Measurements from ENCODE around the gene SELENOV.
"Not testable (repeated sequence)": the region's sequence is repeated elsewhere in the genome, so short reads cannot be mapped to it uniquely, and the experiment has no call there.

The SELENOV gene

GRCh38 chr19:39514840-39515550 lies at the start of gene SELENOV:
SELENOV (plus strand) TSS chr19:39515139; CDS start chr19:39515213, 74 bp downstream.
- no peak for DNase-seq (ENCODE audit: low read depth in 2 of 2)

- DNase-seq (ENCODE audit: low read depth in 2 of 2), result no peak
Measured at GRCh38 chr19:39465956-39466747, 48.8 kb upstream of the SELENOV start.

- DNase-seq (ENCODE audit: low read depth in 2 of 2), result no peak
Measured at GRCh38 chr19:39467941-39468340, 47.0 kb upstream of the SELENOV start.

DNA sequence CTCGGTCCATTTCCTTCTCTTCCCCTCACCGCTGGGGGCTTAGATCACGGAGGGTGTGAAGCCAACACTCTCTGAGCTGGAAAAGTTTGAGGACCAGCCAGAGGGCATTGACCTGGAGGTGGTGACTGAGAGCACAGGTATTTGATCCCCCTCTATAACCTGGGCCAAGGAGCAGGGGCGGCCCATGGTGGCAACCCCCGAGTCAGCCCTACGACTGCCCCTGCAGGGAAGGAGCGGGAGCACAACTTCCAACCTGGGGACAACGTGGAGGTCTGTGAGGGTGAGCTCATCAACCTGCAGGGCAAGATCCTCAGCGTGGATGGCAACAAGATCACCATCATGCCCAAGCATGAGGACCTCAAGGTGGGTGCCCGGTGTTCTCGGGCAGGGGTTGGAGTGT lies 45.9 kb upstream of the SELENOV start:
- DNase-seq (ENCODE audit: low read depth in 2 of 2), result no peak

DNA sequence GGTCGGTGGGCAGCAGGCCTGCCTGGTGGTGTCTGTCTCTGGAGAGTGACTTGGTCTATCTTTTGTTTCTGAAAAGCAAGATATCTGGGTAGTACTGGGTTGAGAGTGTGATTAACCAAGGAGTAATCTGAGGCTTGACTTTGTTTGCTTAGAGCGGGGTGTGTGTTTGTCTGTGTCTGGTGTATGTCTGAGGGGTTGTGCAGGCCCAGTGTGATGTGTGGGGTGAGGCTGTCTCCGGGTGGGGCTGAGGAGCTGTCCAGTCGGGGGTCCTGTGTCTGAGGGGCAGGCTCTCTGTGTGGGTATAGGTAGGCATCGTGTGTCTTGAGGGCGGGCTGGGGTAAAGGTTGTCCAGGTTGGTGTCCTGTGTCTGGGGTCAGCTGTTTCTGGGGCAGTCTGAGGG lies 45.4 kb upstream of the SELENOV start:
- no peak for DNase-seq (ENCODE audit: low read depth in 2 of 2)

GRCh38 chr19:39470724-39471339 lies 44.1 kb upstream of the SELENOV start:
- no peak for DNase-seq (ENCODE audit: low read depth in 2 of 2)

GRCh38 chr19:39471756-39472536 lies 43.0 kb upstream of the SELENOV start:
- no peak for DNase-seq (ENCODE audit: low read depth in 2 of 2)

GRCh38 chr19:39472746-39473442 lies 42.0 kb upstream of the SELENOV start:
- DNase-seq (ENCODE audit: low read depth in 2 of 2), result no peak

- no peak for DNase-seq (ENCODE audit: low read depth in 2 of 2)
Measured at GRCh38 chr19:39473443-39473960, 41.4 kb upstream of the SELENOV start.

GRCh38 chr19:39474139-39474620 lies 40.8 kb upstream of the SELENOV start:
- DNase-seq (ENCODE audit: low read depth in 2 of 2), result peak; percentile 76 to 77

DNA sequence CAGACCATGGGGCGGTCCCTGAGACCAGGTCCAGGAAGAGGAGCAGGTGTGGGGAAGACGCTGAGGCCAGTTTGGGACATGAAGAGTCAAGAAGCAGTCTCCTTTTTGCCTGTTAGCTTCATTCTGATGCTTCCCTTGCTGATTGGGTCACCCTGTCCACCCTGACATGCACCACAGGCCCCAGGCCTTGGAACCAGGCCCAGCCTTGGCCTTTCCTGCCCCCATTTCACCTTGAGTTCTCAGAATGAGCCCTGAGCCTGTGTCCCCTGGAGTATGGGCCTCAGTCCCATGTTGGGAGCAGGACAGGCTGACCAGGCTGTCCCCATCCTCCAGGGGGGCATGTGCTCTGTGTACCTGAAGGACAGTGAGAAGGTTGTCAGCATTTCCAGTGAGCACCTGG lies 39.2 kb upstream of the SELENOV start:
- DNase-seq (ENCODE audit: low read depth in 2 of 2), result no peak

- not testable (repeated sequence) for DNase-seq (ENCODE audit: low read depth in 2 of 2)
Measured at GRCh38 chr19:39479319-39479801, 35.6 kb upstream of the SELENOV start.

- DNase-seq (ENCODE audit: low read depth in 2 of 2), result no peak
Measured at GRCh38 chr19:39479916-39480315, 35.0 kb upstream of the SELENOV start.

GRCh38 chr19:39480337-39481228 lies 34.4 kb upstream of the SELENOV start, which contains the start of gene TIMM50:
TIMM50 (plus strand) TSS chr19:39480838; CDS start chr19:39480854, 16 bp downstream.
- peak; percentile 96 to 99 for DNase-seq (ENCODE audit: low read depth in 2 of 2)

GRCh38 chr19:39481229-39481545 lies 33.8 kb upstream of the SELENOV start:
- DNase-seq (ENCODE audit: low read depth in 2 of 2), result no peak

GRCh38 chr19:39481676-39482075 lies 33.3 kb upstream of the SELENOV start:
- DNase-seq (ENCODE audit: low read depth in 2 of 2), result no peak

DNA sequence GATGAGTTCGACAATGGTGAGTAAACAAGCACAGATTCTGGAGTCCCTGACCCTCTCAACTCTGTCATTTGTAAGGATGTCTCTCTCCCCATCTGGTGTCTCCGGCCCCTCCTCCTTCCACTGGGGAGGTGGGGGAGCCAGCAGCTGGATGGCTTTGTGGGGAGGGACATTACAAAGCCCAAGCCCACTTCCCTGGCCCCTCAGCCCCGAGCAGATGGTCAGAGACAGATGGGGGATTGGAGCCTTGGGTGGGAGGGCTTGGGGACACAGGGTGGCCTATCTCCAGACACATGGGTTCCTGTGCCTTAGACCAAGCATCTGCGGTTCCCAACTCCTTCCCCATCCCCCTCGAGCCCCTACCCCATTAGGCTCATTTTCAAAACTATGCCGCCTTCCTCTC lies 31.8 kb upstream of the SELENOV start:
- DNase-seq (ENCODE audit: low read depth in 2 of 2), result no peak

DNA sequence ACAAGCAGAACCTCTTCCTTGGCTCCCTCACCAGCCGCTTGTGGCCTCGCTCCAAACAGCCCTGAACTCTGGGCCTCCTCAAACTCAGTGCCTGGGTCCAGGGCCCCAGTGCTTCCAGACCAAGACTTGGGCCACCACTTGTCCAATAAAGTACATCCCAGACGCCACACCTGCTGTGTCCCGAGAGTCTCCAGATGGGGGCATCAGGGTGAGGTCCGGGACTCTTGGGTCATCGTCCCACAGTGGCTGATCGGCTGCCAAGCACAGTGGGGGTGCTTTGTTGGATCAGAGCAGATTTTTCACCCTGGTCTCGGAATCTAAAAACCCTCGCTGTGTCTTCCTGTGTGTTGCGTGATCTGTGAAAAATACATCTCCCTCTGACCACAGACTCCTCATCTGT lies 25.2 kb upstream of the SELENOV start:
- no peak for DNase-seq (ENCODE audit: low read depth in 2 of 2)

GRCh38 chr19:39492225-39492624 lies 22.7 kb upstream of the SELENOV start:
- DNase-seq (ENCODE audit: low read depth in 2 of 2), result no peak

GRCh38 chr19:39492788-39493187 lies 22.2 kb upstream of the SELENOV start:
- DNase-seq (ENCODE audit: low read depth in 2 of 2), result no peak

Data from stimulated activated CD4-positive, alpha-beta T cell treated with anti-CD3 and anti-CD28 coated beads, Interleukin-1b, Interleukin-23, amount 100 ng/mL, for 4 hours (primary cell).